Muscle of leg (tissue), 11 donors: Measurements from ENCODE around the gene ZBTB44. TPM values are rescaled to one million over a fixed set of nuclear protein-coding genes. Genes with fewer than 3 reads are reported as not detected.
"Not testable (repeated sequence)": the region's sequence is repeated elsewhere in the genome, so short reads cannot be mapped to it uniquely, and the experiment has no call there.

Experiments
- DNase-seq: peaks from one replicate; pipeline ENCODE4 v3.0.0; 2013
- H3K27ac ChIP-seq: one replicate; pipeline ENCODE4 v1.5.1; 2013; ENCODE audit warnings: mild to moderate bottlenecking, low read length, control low read depth
- H3K27me3 ChIP-seq: one replicate; pipeline ENCODE4 v1.6.1; 2013; ENCODE audit warnings: low read length; ENCODE audit not compliant: control insufficient read depth, insufficient read depth
- H3K36me3 ChIP-seq: one replicate; pipeline ENCODE4 v1.6.1; 2013; ENCODE audit warnings: low read length; ENCODE audit not compliant: control insufficient read depth, insufficient read depth
- H3K4me1 ChIP-seq: one replicate; pipeline ENCODE4 v1.6.1; 2013; ENCODE audit warnings: low read length; ENCODE audit not compliant: control insufficient read depth, insufficient read depth
- H3K4me3 ChIP-seq: one replicate; pipeline ENCODE4 v1.5.1; 2013; ENCODE audit warnings: low read length, control low read depth
- H3K9me3 ChIP-seq: replicated peaks from 2 replicates; pipeline ENCODE4 v1.6.1; 2013; ENCODE audit warnings: low read depth, low read length; ENCODE audit not compliant: control insufficient read depth
- WGBS: methylation state at CpG from one replicate; pipeline ENCODE4 v1.1.5; 2013; ENCODE audit warnings: missing lambda C conversion rate; ENCODE audit not compliant: insufficient coverage; 5-methylcytosine and 5-hydroxymethylcytosine counted together
- polyA plus RNA-seq, 8 donors: library from polyadenylated mRNA; unstranded; fragments of 120-200 nt; gene quantifications; one replicate each; pipeline versions ENCODE4 v1.2.1 to v1.2.3, GENCODE V29; 2013; ENCODE audit warnings: inconsistent platforms in 1 of 8, low replicate concordance in 1 of 8; ENCODE audit not compliant: insufficient read length in 8 of 8, insufficient read depth in 1 of 8
- total RNA-seq: library from RNA; stranded (reverse); fragments of 120-200 nt; gene quantifications from one replicate; pipeline ENCODE4 v1.2.4, GENCODE V29; 2013

The ZBTB44 gene
- total and polyA plus RNA-seq, 9 donors, result 18.3 to 37.0 (median 22.8) TPM

- no peaks in the 10 kb centered on the region for H3K4me1 ChIP-seq
- H3K9me3 ChIP-seq, result peaks cover 6% of the 10 kb centered on the region
- 90% methylated on average over 2 of the region's 6 CpGs for WGBS
- H3K36me3 ChIP-seq, result peaks cover 14% of the 10 kb centered on the region
- H3K27me3 ChIP-seq, result no peaks in the 10 kb centered on the region
- no peak for DNase-seq
- no peak overlapping the region for H3K27ac ChIP-seq
- H3K4me3 ChIP-seq, result no peak overlapping the region
Measured at GRCh38 chr11:130260742-130261141, 54.0 kb downstream of the ZBTB44 start.

GRCh38 chr11:130260080-130260627 lies 54.6 kb downstream of the ZBTB44 start:
- WGBS, result 93% methylated on average over 2 of the region's 2 CpGs
- Histone ChIP-seq H3K4me3 (no peak overlapping the region), H3K27ac (no peak overlapping the region), H3K36me3 (peaks cover 13% of the 10 kb centered on the region), H3K27me3 (no peaks in the 10 kb centered on the region), H3K4me1 (no peaks in the 10 kb centered on the region), H3K9me3 (peaks cover 6% of the 10 kb centered on the region)
- no peak for DNase-seq

- H3K9me3 ChIP-seq, DNase-seq, H3K27ac ChIP-seq, H3K4me1 ChIP-seq, H3K36me3 ChIP-seq, H3K27me3 ChIP-seq, H3K4me3 ChIP-seq: not testable (repeated sequence)
- no CpG with 5 or more reads among the region's 1 CpG for WGBS
Measured at GRCh38 chr11:130251763-130252162, 63.0 kb downstream of the ZBTB44 start.

DNA sequence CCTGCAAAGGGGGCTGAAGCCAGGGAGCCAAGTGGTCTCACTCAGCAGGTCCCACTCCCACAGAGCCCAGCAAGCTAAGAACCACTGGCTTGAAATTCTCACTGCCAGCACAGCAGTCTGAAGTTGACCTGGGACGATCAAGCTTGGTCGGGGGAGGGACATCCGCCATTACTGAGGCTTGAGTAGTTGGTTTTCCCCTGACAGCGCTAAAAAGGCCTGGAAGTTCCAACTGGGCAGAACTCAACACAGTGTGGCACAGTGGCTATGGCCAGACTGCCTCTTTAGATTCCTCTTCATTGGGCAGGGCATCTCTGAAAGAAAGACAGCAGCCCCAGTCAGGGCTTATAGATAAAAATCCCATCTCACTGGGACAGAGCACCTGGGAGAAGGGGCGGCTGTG lies 64.8 kb downstream of the ZBTB44 start:
- H3K4me3 ChIP-seq, DNase-seq, H3K27ac ChIP-seq, H3K36me3 ChIP-seq, H3K4me1 ChIP-seq, H3K27me3 ChIP-seq, H3K9me3 ChIP-seq: not testable (repeated sequence)
- WGBS, result 84% methylated on average over 5 of the region's 5 CpGs

- no peaks in the 10 kb centered on the region for H3K27me3 ChIP-seq
- no peak overlapping the region for H3K4me3 ChIP-seq
- H3K9me3 ChIP-seq, result no peaks in the 10 kb centered on the region
- H3K36me3 ChIP-seq, result no peaks in the 10 kb centered on the region
- WGBS, result 87% methylated on average over 4 of the region's 5 CpGs
- H3K4me1 ChIP-seq, result no peaks in the 10 kb centered on the region
- H3K27ac ChIP-seq, result no peak overlapping the region
- no peak for DNase-seq
Measured at GRCh38 chr11:130249371-130249770, 65.3 kb downstream of the ZBTB44 start.

DNA sequence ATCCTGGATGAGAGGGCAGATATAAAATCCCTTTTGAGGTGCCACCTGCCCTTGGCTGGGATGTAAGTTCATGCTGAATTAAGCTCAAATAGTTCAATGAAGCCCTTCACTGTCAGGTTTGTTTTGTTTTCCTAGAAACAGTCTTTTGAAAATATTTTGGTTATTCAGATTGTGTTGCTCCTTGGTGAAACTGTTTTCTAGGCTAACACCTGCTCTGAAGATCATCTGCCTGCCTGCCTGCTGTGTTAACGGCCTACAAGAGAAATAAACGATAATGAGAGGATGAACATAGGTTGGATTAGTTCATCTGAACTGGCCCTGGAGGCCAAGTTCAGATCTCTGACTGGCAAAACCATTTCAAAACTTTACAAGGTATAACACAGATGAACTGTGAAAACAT lies 67.4 kb downstream of the ZBTB44 start:
- no CpG with 5 or more reads among the region's 2 CpGs for WGBS
- Histone ChIP-seq H3K4me3 (no peak overlapping the region), H3K4me1 (no peaks in the 10 kb centered on the region), H3K9me3 (no peaks in the 10 kb centered on the region), H3K27me3 (no peaks in the 10 kb centered on the region), H3K27ac (no peak overlapping the region), H3K36me3 (no peaks in the 10 kb centered on the region)
- DNase-seq, result peak; percentile 13

DNA sequence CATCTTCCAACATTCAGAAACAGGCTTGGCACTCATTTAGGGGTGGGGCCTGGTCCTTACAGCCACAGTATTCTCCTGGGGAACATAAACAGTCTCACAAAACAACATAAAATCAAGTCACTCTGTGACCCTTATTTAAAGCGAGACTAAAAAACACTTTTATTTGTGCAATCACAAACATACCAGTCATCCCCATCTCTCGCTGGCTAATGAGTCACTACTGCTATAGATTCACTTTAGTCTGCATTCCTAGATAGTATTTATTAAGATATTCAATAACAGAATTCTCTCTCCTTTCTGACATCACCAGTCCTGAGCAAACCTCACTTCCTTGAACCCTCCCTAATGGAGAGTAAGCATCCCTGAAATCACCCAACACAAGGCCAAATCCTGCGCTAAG lies 68.0 kb downstream of the ZBTB44 start:
- Histone ChIP-seq H3K27ac (no peak overlapping the region), H3K27me3 (no peaks in the 10 kb centered on the region), H3K4me3 (no peak overlapping the region), H3K36me3 (no peaks in the 10 kb centered on the region), H3K9me3 (no peaks in the 10 kb centered on the region), H3K4me1 (no peaks in the 10 kb centered on the region)
- DNase-seq, result peak; percentile 18
- no CpG with 5 or more reads among the region's 3 CpGs for WGBS

DNA sequence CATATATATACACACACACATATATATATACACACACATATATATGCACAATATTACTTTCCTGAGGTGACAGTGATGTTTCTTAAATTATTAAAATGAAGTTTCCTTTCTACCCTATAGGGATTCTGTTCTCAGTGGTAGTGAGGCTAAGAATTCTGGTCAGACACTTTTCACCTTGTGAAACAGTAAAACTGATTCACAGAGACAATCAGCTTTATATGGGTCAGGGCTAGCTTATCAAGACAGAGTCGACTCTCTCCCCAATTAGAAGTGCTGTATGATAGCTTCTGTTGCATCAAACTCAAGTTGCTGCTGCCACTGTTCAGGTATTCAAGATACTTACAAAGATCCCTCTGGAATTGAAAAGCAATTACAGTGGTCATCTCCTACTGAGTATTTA lies 68.4 kb downstream of the ZBTB44 start:
- no peaks in the 10 kb centered on the region for H3K4me1 ChIP-seq
- H3K9me3 ChIP-seq, result no peaks in the 10 kb centered on the region
- H3K36me3 ChIP-seq, result no peaks in the 10 kb centered on the region
- no peak for DNase-seq
- no peak overlapping the region for H3K27ac ChIP-seq
- no peaks in the 10 kb centered on the region for H3K27me3 ChIP-seq
- WGBS, result 60% methylated on average over 1 of the region's 1 CpG
- no peak overlapping the region for H3K4me3 ChIP-seq

GRCh38 chr11:130245375-130245774 lies 69.3 kb downstream of the ZBTB44 start:
- not testable (repeated sequence) for H3K4me3 ChIP-seq, H3K27ac ChIP-seq, H3K4me1 ChIP-seq, DNase-seq, H3K9me3 ChIP-seq, H3K27me3 ChIP-seq, H3K36me3 ChIP-seq
- 92% methylated on average over 6 of the region's 6 CpGs for WGBS

GRCh38 chr11:130244848-130245247 lies 69.9 kb downstream of the ZBTB44 start:
- H3K27ac ChIP-seq, result no peak overlapping the region
- DNase-seq, result no peak
- no peak overlapping the region for H3K4me3 ChIP-seq
- WGBS, result no CpG with 5 or more reads among the region's 3 CpGs
- no peaks in the 10 kb centered on the region for H3K9me3 ChIP-seq
- H3K4me1 ChIP-seq, result no peaks in the 10 kb centered on the region
- no peaks in the 10 kb centered on the region for H3K36me3 ChIP-seq
- H3K27me3 ChIP-seq, result no peaks in the 10 kb centered on the region

DNA sequence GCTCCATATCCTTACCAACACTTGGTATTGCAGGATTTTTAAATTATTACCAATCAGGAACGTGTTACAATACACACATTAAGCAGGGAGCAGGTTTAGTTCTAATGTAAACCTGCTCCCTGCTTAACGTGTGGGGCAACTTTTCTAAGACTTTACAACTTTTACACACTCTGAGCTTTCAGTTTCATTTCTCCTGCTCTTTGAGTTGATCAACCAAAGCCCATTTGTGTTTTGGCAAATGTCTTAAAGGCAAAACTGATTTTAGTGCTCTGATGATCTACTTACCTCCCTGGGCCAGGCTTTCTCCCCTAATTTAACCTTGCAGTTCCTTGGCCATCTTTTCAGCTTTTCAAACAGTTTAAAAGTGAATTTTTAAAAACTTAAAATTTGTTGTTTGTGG lies 70.9 kb downstream of the ZBTB44 start:
- H3K27me3 ChIP-seq, result no peaks in the 10 kb centered on the region
- no peaks in the 10 kb centered on the region for H3K9me3 ChIP-seq
- no CpG with 5 or more reads among the region's 2 CpGs for WGBS
- no peak overlapping the region for H3K27ac ChIP-seq
- no peaks in the 10 kb centered on the region for H3K36me3 ChIP-seq
- no peaks in the 10 kb centered on the region for H3K4me1 ChIP-seq
- DNase-seq, result no peak
- no peak overlapping the region for H3K4me3 ChIP-seq
